Measurements from ENCODE around the gene SHISA8.
A peak's percentile ranks its signal among the peaks of the same experiment; 100 is the strongest.

Gene SHISA8

DNA sequence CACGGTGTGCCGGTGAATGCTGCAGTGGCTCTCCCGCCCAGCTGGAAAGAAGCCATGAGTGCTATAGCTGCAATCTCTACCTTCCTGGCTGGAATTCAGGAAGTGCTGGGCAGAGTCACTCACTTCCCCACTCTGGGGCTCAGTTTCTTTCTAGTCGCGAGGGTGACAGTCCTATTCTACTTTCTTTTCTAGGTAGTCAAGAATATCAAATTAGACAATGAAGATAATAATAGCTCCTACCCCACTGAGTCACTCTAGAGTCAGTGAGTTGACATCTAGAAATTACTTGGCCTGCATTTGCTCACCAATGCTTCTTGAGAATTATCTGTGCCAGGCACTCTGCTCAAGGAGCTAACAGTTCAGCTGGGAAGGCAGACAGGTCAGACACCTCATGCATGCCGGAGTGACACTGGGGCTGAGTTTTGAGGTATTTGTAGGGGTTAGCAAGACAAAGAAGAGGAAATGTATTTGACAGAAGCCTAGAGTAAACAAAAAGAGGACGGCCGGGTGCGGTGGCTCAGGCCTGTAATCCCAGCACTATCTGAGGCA, 28.9 kb upstream of the SHISA8 start:
- ChIA-PET CTCF (interaction anchor here (0.6 to 2.7 kb wide), 4 partner anchors 19 to 500 kb away, joined by 3 to 18 read pairs (median 4); no protein-coding TSS in a partner anchor), POLR2A (interaction anchor here (0.9 to 1.6 kb wide), 4 partner anchors 9 to 270 kb away, joined by 3 to 8 read pairs (median 4); no protein-coding TSS in a partner anchor)
- TF ChIP-seq ZNF16 (tag by site-specific recombination; IDR thresholded peaks at IDR 0.05; ENCODE audit: low read depth), result no peak
- TF ChIP-seq KLF16 (tag by site-specific recombination; IDR thresholded peaks at IDR 0.05), result no peak
- TF ChIP-seq BCL11A (tag by site-specific recombination; IDR thresholded peaks at IDR 0.05; ENCODE audit: low read depth), result no peak
- TF ChIP-seq, protein P1, sequence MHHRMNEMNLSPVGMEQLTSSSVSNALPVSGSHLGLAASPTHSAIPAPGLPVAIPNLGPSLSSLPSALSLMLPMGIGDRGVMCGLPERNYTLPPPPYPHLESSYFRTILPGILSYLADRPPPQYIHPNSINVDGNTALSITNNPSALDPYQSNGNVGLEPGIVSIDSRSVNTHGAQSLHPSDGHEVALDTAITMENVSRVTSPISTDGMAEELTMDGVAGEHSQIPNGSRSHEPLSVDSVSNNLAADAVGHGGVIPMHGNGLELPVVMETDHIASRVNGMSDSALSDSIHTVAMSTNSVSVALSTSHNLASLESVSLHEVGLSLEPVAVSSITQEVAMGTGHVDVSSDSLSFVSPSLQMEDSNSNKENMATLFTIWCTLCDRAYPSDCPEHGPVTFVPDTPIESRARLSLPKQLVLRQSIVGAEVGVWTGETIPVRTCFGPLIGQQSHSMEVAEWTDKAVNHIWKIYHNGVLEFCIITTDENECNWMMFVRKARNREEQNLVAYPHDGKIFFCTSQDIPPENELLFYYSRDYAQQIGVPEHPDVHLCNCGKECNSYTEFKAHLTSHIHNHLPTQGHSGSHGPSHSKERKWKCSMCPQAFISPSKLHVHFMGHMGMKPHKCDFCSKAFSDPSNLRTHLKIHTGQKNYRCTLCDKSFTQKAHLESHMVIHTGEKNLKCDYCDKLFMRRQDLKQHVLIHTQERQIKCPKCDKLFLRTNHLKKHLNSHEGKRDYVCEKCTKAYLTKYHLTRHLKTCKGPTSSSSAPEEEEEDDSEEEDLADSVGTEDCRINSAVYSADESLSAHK (tag by site-specific recombination; IDR thresholded peaks at IDR 0.05), result no peak
- no peak for TF ChIP-seq ZNF112 (tag by site-specific recombination; IDR thresholded peaks at IDR 0.05)
- TF ChIP-seq, protein P2, sequence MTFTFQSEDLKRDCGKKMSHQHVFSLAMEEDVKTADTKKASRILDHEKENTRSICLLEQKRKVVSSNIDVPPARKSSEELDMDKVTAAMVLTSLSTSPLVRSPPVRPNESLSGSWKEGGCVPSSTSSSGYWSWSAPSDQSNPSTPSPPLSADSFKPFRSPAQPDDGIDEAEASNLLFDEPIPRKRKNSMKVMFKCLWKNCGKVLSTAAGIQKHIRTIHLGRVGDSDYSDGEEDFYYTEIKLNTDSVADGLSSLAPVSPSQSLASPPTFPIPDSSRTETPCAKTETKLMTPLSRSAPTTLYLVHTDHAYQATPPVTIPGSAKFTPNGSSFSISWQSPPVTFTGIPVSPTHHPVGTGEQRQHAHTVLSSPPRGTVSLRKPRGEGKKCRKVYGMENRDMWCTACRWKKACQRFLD (tag by site-specific recombination; IDR thresholded peaks at IDR 0.05), result no peak
- no peak for TF ChIP-seq SALL2 (tag by site-specific recombination; IDR thresholded peaks at IDR 0.05; ENCODE audit: borderline replicate concordance)
- TF ChIP-seq ZNF121 (tag by site-specific recombination; IDR thresholded peaks at IDR 0.05), result no peak
- TF ChIP-seq ZNF658 (tag by site-specific recombination; IDR thresholded peaks at IDR 0.05), result no peak
- Histone ChIP-seq H3K27ac (ENCODE audit: extremely low read depth, low read depth, low read length) (0 out of 2 replicates have a peak overlapping the region, but pooled peaks have one; percentile 13), H3K4me1 (ENCODE audit: control insufficient read depth, insufficient read depth, low read length) (no peaks in the 10 kb centered on the region; the same call in 1 of the 2 replicates), H3K9me3 (ENCODE audit: control insufficient read depth, insufficient read depth, low read depth, low read length) (no peaks in the 10 kb centered on the region), H3K4me3 (ENCODE audit: low read depth, low read length) (no peak overlapping the region), H3K36me3 (ENCODE audit: control insufficient read depth in 2 of 2, insufficient read depth in 1 of 2, low read length in 2 of 2) (peaks cover 41 to 66% of the 10 kb centered on the region in 2 experiments; a peak in 2 of 3 replicates)

GRCh38 chr22:41940832-41941765, 26.2 kb upstream of the SHISA8 start:
- peaks cover 59 to 89% of the 10 kb centered on the region in 2 experiments; a peak in 2 of 3 replicates for H3K36me3 ChIP-seq (ENCODE audit: control insufficient read depth in 2 of 2, insufficient read depth in 1 of 2, low read length in 2 of 2)
- no peaks in the 10 kb centered on the region for H3K9me3 ChIP-seq (ENCODE audit: control insufficient read depth, insufficient read depth, low read depth, low read length)
- H3K4me3 ChIP-seq (ENCODE audit: low read depth, low read length), result no peak overlapping the region
- ChIA-PET POLR2A (interaction anchor here (0.8 to 1.4 kb wide), 3 partner anchors 149 to 252 kb away, joined by 3 to 8 read pairs (median 5); partner anchors contain the start of genes NDUFA6 and SNU13), CTCF (interaction anchor here (0.6 to 3.8 kb wide), 38 partner anchors 9 to 1600 kb away, joined by 3 to 53 read pairs (median 3); partner anchors contain the start of genes MEI1, SMIM45 and SREBF2)
- 0 out of 2 replicates have a peak overlapping the region, but pooled peaks have one; percentile 12 for H3K27ac ChIP-seq (ENCODE audit: extremely low read depth, low read depth, low read length)
- no peaks in the 10 kb centered on the region; the same call in 1 of the 2 replicates for H3K4me1 ChIP-seq (ENCODE audit: control insufficient read depth, insufficient read depth, low read length)
- TF ChIP-seq ZNF239 (tag by site-specific recombination; IDR thresholded peaks at IDR 0.05) (no peak), WT1 (tag by site-specific recombination; IDR thresholded peaks at IDR 0.05) (no peak), ZNF133 (tag by site-specific recombination; IDR thresholded peaks at IDR 0.05) (no peak), ZSCAN30 (tag by site-specific recombination; IDR thresholded peaks at IDR 0.05) (0 out of 2 replicates have a peak, but pooled peaks have one; percentile 53), ZNF121 (tag by site-specific recombination; IDR thresholded peaks at IDR 0.05) (0 out of 2 replicates have a peak, but pooled peaks have one; percentile 13), ZNF10 (tag by site-specific recombination; IDR thresholded peaks at IDR 0.05) (peak; percentile 81; the same call in 1 of the 2 replicates), ZNF701 (tag by site-specific recombination; IDR thresholded peaks at IDR 0.05) (no peak), KLF1 (tag by site-specific recombination; IDR thresholded peaks at IDR 0.05) (no peak), ZNF169 (tag by site-specific recombination; IDR thresholded peaks at IDR 0.05) (no peak), ZBTB17 (tag by site-specific recombination; IDR thresholded peaks at IDR 0.05) (peak; percentile 64), ZNF529 (tag by site-specific recombination; IDR thresholded peaks at IDR 0.05; ENCODE audit: insufficient replicate concordance) (no peak), AEBP2 (tag by site-specific recombination; IDR thresholded peaks at IDR 0.05; ENCODE audit: borderline replicate concordance) (no peak), GLIS1 (tag by site-specific recombination; IDR thresholded peaks at IDR 0.05) (peak; percentile 53), ZNF416 (tag by site-specific recombination; IDR thresholded peaks at IDR 0.05) (no peak), ZFP69B (tag by site-specific recombination; IDR thresholded peaks at IDR 0.05) (no peak), ZNF600 (tag by site-specific recombination; IDR thresholded peaks at IDR 0.05) (peak; percentile 73; the same call in 1 of the 2 replicates), ZNF175 (tag by site-specific recombination; IDR thresholded peaks at IDR 0.05) (no peak), KLF8 (tag by site-specific recombination; IDR thresholded peaks at IDR 0.05) (no peak)
- TF ChIP-seq, protein P3, sequence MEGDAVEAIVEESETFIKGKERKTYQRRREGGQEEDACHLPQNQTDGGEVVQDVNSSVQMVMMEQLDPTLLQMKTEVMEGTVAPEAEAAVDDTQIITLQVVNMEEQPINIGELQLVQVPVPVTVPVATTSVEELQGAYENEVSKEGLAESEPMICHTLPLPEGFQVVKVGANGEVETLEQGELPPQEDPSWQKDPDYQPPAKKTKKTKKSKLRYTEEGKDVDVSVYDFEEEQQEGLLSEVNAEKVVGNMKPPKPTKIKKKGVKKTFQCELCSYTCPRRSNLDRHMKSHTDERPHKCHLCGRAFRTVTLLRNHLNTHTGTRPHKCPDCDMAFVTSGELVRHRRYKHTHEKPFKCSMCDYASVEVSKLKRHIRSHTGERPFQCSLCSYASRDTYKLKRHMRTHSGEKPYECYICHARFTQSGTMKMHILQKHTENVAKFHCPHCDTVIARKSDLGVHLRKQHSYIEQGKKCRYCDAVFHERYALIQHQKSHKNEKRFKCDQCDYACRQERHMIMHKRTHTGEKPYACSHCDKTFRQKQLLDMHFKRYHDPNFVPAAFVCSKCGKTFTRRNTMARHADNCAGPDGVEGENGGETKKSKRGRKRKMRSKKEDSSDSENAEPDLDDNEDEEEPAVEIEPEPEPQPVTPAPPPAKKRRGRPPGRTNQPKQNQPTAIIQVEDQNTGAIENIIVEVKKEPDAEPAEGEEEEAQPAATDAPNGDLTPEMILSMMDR (tag by site-specific recombination; IDR thresholded peaks at IDR 0.05), result peak; percentile 86

All from HEK293 (cell line).